GM18909 (cell line): Measurements from ENCODE around the gene LGR4.
"Not testable (repeated sequence)": the region's sequence is repeated elsewhere in the genome, so short reads cannot be mapped to it uniquely, and the experiment has no call there.

Experiments
- ATAC-seq: cut with Tn5 transposase; IDR thresholded peaks from one replicate; pipeline ENCODE4 v1.9.1; 2021; ENCODE audit warnings: mild to moderate bottlenecking; ENCODE audit not compliant: unreplicated experiment, poor library complexity

LGR4 gene

GRCh38 chr11:27460158-27460978 lies 12.2 kb downstream of the LGR4 start:
- no peak for ATAC-seq

DNA sequence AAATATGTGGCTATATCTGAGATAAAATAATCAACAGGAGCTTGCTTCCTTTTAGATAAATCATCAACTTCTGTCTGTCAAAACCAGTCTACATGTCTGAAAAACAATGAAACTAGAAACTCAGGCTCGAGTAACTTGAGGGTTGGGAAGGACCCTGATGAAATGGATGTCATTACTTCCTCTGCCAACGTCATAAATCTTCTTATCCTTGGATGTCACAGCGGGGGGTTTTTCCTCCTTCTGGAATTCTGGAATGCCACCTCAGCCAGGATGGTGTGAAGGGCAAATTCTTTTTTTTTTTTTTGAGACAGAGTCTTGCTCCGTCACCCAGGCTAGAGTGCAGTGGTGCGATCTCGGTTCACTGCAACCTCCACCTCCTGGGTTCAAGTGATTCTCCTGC lies 13.4 kb downstream of the LGR4 start:
- no peak for ATAC-seq

DNA sequence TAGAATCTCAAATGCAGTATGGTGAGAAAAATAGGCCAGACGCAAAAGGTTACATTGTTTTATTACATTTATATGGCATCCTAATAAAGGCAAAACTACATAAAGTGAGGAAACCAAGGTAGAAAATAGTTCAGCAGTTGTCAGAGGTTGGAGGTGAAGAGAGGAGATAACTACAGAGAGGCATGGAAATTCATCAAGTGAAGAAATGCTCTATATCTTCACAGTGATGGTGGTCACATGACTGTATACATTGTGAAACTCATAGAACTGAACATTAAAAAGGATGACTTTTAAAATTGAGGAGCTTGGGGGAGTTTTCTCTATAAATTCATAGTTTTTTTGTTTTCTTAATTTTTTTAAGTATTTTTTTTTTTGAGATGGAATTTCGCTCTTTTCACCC lies 14.4 kb downstream of the LGR4 start:
- ATAC-seq: no peak

GRCh38 chr11:27456795-27457329 lies 15.7 kb downstream of the LGR4 start:
- no peak for ATAC-seq

- no peak for ATAC-seq
Measured at GRCh38 chr11:27456140-27456794, 16.3 kb downstream of the LGR4 start.

DNA sequence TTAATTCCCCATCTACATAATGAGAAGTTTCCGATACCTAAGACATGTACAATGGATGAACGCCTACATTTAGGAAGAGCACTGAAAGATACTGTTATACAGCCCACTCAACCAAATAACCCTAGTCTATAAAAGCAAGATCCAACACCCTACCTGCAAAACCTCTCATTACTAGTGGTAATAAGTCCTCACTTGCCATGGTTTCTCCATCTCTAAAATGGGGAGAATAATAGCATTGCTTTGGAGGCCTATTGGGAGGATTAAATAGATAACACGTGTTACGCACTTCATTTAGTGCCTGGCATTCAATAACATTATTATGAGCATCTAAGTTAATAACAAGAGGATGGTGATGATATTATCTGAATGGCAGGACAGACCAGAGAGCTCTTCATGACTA lies 16.9 kb downstream of the LGR4 start:
- ATAC-seq: no peak

DNA sequence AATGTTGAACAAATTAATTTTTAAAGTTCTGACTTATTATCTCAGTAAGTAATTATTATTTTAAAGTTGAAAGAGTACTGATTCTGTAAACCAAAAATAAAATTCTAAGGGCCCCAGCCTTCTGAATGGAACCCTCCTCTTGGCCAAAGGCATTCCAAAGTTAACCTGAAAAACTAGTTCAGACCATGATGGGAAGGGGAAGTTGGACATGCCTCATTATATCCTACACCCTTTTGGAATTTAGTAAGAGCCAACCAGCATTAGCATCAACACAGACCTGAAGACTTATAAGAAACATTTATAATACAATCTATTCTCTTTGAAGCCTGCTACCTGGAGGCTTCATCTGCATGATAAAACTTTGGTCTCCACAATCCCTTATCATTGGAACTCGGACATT lies 18.9 kb downstream of the LGR4 start:
- no peak for ATAC-seq

DNA sequence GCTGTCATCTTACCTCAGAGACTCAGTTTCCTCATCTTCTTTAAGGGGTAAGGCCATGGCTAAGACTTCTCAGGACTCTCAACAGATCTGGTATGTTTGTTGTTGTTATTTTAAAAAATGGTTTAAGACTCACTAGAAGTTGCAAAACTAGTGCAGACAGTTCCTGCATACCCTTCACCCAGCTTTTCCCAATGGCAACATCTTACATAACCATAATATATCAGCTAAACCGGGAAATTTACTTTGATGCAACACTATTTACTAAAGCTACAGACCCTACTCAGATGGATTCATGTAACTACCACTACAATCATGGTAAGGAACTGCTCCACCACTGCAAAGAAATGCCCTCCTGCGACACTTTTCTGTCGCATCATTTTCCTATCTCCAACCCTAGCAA lies 20.4 kb downstream of the LGR4 start:
- no peak for ATAC-seq

DNA sequence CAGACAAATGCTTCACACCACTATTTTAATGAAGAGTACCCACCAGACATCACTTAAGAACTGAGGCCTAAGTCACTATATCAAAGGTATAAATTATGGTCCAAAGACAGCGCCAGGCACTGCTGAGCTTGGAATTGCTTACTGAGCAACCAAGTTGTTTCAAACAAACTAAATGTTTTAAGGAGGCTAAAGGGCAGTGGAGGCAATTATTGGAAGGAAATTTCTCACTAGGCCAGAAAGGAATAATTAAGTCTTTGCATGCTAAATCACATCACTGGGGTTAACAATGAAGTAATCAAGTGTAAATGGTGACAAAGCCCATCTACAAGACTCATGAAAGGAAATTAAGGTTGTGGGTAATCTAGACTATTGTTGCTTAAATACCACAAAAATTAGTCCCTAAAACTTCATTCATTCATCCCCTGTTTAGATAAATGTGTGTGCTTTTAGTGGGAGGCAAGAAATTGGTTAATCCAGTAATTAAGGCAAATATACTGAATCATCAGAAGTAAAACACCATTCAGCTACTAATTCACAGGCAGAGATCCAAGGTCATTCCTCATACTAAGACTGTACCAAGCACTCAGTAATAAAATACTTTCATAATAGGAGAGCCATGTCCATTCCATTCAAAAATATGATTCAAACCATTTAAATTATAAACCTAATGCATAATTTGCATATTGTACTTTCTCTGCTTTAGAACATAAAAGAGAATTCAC lies 21.2 kb downstream of the LGR4 start:
- no peak for ATAC-seq

GRCh38 chr11:27448184-27448540 lies 24.4 kb downstream of the LGR4 start:
- ATAC-seq: not testable (repeated sequence)

GRCh38 chr11:27447288-27448183 lies 25.1 kb downstream of the LGR4 start:
- no peak for ATAC-seq

DNA sequence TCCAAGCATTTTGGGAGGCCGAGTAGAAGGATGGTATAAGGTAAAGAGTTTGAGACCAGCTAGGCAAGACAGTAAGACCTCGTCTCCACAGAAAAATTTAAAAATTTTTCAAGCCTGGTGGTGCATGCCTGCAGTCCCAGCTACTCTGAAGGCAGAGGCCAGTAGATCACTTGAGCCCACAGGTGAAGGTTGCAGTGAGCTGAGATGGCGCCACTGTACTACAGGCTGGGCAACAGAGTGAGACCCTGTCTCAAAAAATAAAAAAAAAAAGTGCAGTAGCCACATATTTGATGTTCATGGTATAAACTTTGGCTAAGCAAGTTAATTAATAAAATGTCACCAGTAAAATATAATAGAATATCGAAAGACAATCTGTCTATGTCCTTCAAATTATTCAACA lies 27.0 kb downstream of the LGR4 start:
- no peak for ATAC-seq

DNA sequence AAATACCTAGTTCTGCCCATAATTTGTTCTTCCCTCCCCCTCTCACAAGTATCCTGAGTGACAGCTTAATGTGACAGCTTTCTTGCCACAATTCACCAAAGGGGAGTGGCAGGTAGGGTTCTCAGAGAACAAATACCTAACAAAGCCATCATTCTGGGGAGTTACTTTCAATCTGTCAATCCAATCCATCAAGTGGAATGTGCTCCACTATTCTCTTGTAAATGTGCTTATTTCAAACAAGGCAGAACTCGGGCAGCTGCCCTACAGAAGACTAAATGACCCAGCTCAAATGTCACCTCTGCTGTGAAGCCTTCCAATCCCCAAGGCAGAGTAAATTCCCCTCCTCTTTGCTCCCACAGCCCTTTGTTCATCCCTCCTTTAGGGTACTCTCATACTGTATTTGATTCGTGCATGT lies 27.8 kb downstream of the LGR4 start:
- no peak for ATAC-seq

DNA sequence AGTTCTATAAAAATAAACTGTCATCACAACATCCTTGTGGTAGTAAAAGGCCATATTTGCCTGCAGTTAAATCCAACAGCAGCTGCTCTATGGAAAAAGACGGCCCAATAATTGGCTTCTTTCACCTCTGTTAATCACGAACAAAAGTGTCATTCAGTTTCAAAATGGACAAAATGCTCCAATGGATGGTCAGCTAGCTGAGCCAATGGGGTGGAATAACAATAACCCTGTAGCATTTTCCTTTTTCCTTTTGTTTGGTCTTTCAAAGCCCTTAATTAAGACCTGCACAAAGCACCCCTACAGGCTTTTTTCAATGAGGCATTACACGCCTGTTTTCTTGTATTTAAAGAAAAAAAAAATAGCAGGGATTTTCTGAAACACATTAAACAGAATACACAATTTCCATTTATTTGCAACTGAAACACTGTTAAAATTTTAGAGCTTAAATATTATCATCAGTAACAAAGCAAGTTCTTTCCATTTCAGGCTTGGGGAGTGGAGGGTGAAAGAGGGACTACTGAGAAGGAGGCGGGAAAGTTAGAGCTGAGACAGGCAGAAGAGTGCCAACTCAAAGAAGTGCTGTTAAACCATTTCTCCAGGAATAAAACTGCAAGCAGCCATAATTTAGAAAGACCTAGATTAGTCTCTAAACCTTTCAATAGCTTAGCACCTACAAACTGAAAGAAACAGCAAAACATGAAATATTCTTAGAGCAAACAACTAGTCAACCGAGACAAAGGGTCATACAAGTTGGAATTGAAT lies 28.7 kb downstream of the LGR4 start:
- no peak for ATAC-seq

DNA sequence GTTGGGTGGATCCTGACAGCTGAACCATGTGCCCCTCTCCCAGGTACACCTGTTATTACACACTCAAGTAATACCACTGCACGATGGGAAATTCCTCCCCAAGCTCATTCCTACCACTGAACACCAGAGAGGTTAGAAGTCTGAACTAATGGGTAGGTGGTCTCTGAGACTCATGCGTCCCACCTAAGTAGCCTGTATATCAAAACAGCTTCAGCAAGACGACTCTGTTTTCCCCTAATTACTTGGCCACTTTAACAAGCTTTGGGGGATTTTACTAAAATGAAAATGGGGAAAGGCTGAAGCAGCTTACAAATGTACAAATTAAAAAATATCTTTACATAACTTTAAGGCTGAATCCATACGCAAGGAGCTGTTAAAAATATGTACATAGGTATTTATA lies 29.4 kb downstream of the LGR4 start:
- ATAC-seq: no peak

- ATAC-seq: no peak
Measured at GRCh38 chr11:27440090-27440489, 32.5 kb downstream of the LGR4 start.

GRCh38 chr11:27438595-27438981 lies 34.0 kb downstream of the LGR4 start:
- ATAC-seq: no peak

DNA sequence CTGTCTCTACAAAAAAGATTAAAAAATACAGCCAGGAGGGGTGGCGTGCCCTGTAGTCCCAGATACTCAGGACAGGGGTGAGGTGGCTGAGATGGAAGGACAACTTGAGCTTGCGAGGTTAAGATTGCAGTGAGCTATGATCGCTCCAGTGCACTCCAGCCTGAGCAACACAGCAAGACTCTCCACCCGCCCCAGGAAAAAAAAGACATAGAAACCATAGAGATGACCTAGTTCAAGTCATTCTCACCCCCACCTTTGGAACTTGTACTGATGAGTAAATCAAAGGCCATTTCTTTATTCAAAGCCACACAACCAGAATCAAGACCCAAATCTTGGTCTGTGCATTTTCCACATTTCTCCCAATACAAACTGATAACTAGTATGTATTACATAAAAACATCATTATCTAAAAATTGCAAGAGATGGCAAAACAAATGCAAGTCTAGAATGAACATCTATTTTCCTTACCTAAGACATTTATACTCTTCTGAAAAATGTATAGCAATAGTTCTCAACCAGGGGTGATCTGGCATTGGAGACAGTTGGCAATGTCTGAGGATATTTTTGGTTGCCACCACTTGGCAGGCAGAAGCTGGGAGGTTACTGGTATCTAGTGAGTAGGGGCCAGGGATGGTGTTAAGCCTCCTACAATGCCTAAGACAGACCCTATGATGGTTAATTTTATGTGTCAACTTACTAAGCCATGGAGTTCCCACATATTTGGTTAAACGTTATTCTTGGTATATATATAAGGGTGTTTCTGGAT lies 34.6 kb downstream of the LGR4 start:
- no peak for ATAC-seq

DNA sequence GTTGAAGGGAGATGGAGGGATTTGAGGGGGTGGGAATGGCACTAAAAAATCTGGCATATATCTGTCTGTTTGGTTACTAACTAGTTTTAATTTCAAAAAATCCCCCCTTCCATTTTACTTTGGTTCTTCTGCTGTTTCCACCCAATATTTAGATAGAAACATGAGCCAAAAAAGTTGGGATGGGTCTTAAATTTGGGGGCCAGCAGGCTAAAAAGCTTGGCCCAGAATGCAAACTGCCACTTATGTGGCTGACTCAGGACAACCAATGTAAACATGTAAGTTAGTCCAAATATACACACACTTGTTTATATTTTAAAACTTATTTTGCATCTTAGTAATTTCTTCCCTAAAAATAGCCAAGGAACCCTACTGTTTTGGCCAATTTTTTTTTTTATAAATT lies 35.7 kb downstream of the LGR4 start:
- ATAC-seq: no peak
